Stimulated activated CD8-positive, alpha-beta memory T cell treated with anti-CD3 and anti-CD28 coated beads, Interleukin-12 subunit alpha, Interleukin-12 subunit beta, amount 100 ng/mL, for 4 hours (primary cell): ENCODE measurements around the gene DOCK10.

ENCODE experiments used
- DNase-seq: peaks from one replicate; pipeline ENCODE4 v3.0.0-alpha.2; 2020; ENCODE audit warnings: low read depth

DOCK10 gene

DNA sequence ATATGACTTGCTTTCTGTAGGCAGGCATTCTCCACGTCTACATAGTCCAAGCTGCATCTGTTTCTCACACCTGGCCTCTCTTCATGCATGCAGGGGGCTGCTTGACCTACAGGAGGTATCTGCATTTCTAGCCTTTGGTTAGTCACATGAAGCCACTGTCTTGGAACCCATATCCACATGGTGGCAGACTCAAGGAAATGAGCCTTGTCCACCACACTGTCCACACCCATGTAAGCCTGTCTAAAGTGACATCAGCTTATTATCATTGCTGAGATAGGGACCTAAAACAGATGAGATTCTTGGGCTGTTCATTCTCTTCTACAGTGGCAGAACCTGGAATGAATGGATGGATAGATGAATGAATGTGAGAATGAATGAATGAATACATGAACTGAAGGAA lies 160.4 kb downstream of the DOCK10 start:
- DNase-seq, result no peak

DNA sequence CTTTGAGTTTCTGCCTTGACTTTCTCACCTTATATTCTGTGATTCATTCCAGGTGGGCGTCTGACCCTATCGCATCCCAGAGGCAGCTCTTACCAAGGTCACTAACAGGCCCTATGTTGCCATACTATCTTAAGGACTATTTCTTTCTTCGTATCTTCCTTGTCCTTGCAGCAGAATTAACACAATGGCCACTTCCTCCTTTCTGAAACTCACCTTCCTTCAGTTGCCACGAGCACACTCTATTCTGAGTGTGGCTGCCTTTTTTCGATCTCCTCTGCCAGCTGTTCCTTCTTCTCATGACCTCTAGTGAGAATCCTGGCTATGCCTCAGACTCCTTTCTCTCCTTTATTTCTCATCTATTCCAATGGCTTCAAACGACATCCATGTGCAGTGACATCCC lies 165.7 kb downstream of the DOCK10 start:
- no peak for DNase-seq

DNA sequence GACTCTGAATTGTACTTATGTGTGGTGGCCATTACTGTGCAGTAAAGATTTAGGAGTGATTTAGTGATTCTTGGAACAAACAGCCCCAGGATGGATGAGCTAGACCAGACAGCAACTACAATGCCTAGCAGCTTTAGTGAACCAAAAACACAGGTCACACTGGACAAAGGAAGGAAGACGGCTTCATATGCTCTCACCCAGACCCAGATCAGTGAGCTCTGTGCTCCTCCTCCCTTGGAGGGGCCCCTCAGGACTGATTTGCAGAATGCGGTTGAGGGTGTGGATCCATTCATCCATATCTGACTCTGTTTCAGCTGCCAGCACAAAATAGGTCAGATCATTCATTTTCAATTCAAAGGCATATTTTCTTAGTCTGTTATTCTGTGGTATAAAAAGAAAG lies 166.4 kb downstream of the DOCK10 start:
- DNase-seq, result no peak

- no peak for DNase-seq
Measured at GRCh38 chr2:224875153-224875552, 167.1 kb downstream of the DOCK10 start.

DNA sequence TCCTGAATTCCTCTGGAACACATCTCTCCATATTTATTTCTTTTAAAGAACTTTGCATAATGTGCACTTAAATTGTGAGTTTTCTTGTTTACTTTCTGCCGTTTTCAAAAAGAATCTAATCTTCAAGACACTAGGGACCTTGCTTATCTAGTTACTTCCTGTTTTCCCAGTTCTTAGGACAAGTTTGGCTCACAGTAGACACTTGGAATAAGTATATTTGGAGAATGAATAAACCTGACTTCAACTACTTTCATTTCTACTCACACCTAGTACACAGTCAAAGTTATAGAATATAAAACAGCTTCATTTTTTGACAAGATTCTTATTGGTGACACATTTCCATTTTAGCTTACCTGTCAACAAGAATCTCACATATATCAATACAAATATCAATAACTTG lies 170.5 kb downstream of the DOCK10 start:
- no peak for DNase-seq

DNA sequence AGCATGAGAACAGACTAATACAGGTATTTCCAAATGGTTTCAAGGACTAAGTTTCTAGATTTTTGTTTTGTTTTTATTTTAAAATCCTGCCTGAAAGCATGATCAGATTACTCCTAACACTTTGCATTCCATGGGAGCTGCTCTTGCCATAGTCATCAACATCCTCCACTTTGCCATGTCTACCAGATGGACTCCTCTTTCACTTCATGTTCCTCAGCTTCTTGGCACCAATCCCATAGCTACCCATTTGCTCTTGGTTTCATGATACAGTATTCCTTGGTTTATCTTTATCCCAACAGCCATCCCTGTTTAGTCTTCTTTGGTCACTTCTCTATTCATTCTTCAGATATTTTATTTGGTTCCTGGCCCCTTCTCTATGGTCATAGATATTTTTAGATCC lies 171.9 kb downstream of the DOCK10 start:
- no peak for DNase-seq

DNA sequence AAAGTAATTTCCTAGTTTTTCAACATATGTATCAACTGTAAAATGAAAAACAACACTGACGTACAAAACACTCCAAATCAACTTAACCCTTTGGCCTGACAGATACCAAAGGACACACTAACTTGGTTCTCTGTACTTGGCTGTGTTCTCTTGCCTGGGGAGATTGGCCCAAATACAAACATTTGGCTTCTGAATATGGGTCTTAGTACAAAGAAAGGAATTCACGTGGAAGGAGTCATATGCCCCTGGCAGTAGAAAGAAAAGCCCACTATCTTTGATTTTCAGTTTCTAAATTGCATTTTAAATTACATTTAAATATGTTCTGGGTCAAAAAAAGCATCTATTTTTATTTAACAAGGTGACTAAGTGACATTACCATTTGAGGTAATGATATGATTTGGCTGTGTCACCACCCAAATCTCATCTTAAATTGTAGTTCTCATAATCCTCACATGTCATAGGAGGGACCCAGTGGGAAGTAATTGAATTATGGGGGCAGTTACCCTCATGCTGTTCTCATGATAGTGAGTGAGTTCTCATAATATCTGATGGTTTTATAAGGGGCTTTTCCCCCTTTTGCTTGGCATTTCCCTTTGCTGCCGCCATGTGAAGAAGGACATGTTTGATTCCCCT lies 172.6 kb downstream of the DOCK10 start:
- no peak for DNase-seq

DNA sequence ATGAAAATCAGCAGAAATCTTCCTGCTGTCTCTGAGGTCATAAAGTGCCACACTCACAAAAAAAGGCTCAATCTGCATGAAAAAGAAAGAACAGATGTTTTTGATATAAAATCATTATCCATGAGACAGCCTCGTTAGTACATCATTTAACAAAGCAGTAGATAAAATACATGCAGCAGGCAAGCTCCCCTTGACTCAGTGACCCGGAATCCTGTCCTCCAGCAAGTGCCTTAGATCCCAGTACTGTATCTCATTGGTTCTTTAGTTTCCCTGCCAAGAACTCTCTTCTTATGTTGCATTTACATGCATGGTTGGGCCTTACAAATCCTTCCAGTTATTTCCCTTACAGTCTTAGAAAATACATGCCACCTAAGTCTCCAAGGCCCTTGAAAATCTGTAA lies 177.3 kb downstream of the DOCK10 start:
- no peak for DNase-seq

GRCh38 chr2:224861266-224861665 lies 181.0 kb downstream of the DOCK10 start:
- no peak for DNase-seq

DNA sequence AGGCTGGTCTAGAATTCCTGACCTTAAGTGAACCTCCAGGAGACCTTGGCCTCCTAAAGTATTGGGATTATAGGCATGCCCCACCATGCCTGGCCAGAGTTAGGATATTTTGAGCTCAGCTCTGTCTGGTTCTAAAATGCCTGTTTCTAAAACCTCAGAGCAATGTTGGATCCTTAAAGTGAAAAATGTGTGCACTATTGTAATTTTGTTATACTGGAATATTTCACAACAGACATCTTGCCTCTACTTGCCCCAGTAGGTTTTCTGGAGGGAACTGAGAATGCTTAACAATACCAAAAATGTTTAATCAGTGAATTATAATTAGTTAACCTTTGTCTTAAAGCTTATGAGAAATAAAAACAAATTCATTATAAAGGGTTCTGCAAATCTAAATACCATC lies 181.5 kb downstream of the DOCK10 start:
- DNase-seq, result no peak

GRCh38 chr2:224851811-224852210 lies 190.5 kb downstream of the DOCK10 start:
- DNase-seq, result no peak

- no peak for DNase-seq
Measured at GRCh38 chr2:224850081-224850480, 192.2 kb downstream of the DOCK10 start.

- no peak for DNase-seq
Measured at GRCh38 chr2:224849264-224849663, 193.0 kb downstream of the DOCK10 start.

- DNase-seq, result no peak
Measured at GRCh38 chr2:224847961-224848850, 194.1 kb downstream of the DOCK10 start.

- DNase-seq, result no peak
Measured at GRCh38 chr2:224847381-224847780, 194.9 kb downstream of the DOCK10 start.

DNA sequence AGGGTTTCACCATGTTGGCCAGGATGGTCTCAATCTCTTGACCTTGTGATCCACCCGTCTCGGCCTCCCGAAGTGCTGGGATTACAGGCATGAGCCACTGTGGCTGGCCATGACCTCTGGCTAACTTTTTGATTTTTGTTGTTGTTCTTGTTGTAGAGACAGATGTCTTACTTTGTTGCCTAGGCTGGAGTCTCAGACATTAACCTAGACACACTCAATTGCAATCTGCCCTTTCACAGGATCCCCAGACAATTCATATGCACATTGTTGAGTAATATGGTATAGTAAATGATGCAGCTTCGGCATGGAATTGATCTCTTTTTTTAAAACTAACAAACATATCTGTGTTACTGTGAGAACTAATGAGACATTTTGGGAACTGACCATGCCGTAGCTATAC lies 195.6 kb downstream of the DOCK10 start:
- no peak for DNase-seq

DNA sequence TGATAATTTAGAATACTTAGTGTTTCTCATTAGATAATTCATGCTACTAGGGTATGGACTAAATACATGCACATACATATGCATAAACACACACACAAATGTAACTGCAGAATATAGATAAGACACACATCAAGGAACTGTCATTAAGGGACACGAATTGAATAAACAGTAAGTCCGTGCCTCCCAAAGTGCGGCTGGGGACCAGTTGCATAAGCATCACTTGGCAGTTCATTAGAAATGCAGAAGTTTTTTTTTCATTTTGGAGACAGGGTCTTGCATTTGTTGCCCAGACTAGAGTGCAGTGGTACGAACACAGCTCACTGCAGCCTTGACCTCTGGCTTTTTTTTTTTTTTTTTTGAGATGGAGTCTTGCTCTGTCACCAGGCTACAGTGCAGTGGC lies 196.1 kb downstream of the DOCK10 start:
- no peak for DNase-seq

GRCh38 chr2:224843141-224843540 lies 199.1 kb downstream of the DOCK10 start:
- no peak for DNase-seq

GRCh38 chr2:224841910-224842309 lies 200.4 kb downstream of the DOCK10 start:
- DNase-seq, result no peak

- DNase-seq, result no peak
Measured at GRCh38 chr2:224838335-224838734, 203.9 kb downstream of the DOCK10 start.

DNA sequence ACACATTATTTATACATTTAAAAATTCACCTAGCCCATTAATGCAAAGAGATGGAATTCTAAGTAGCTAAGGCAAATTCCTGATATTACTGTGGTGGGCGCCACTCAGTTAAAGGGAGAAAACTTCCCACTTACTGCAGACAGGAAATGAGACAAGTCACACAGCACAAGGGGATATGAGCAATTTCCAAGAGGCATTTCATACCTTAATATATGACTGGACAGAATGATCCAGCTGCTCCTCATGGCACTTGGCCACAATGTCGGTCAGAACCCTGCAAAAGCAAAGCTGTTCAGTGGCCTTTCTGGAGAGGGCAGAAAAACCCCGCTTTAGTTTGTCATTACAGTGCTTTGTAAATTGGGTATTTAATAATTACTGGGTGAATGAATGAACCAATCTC lies 204.7 kb downstream of the DOCK10 start:
- DNase-seq, result no peak

GRCh38 chr2:224837066-224837465 lies 205.2 kb downstream of the DOCK10 start:
- no peak for DNase-seq

DNA sequence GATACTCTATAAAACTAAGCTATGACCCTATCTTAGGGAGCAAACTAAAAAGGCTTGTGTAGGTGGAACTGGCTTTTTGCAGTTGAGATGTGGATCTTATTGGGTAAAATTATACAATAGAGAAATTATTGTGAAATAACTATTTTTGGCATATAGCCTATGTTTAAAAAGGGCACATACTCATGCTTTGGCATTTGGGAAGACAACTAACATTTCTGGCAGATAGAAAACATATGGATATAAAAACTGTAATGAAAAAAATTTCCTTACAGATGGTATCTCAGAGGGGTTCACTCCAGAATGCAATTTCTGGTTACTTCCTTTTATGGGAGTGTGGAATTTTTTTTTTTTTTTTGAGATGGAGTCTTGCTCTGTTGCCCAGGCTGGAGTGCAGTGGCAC lies 206.0 kb downstream of the DOCK10 start:
- DNase-seq, result no peak

GRCh38 chr2:224835405-224835804 lies 206.9 kb downstream of the DOCK10 start:
- no peak for DNase-seq
